Liver (tissue), 9 donors: ENCODE data around the gene BCAR3. TPM values are rescaled to one million over a fixed set of nuclear protein-coding genes. Genes with fewer than 3 reads are reported as not detected.
A peak's percentile ranks its signal among the peaks of the same experiment; 100 is the strongest.

Experiments
- DNase-seq: peaks from one replicate; pipeline ENCODE4 v3.0.0-alpha.2; 2017; ENCODE audit warnings: low spot score
- H3K27ac ChIP-seq, 2 donors: one replicate each; pipeline ENCODE4 v1.7.0; 2013; ENCODE audit warnings: inconsistent platforms in 2 of 2, low read length in 2 of 2, control low read depth in 1 of 2, low read depth in 1 of 2, mild to moderate bottlenecking in 1 of 2
- H3K27me3 ChIP-seq, 4 donors: one replicate each; pipeline versions ENCODE4 v1.6.1 to v1.7.0; 2013; ENCODE audit warnings: low read length in 3 of 4, inconsistent platforms in 1 of 4, mild to moderate bottlenecking in 1 of 4, moderate library complexity in 1 of 4; ENCODE audit not compliant: control insufficient read depth in 4 of 4, insufficient read depth in 4 of 4
- H3K36me3 ChIP-seq, 4 donors: one replicate each; pipeline versions ENCODE4 v1.6.1 to v1.7.0; 2013; ENCODE audit warnings: low read length in 3 of 4, mild to moderate bottlenecking in 3 of 4, low read depth in 1 of 4, moderate library complexity in 1 of 4; ENCODE audit not compliant: control insufficient read depth in 4 of 4, insufficient read depth in 3 of 4
- H3K4me1 ChIP-seq, 4 donors: one replicate each; pipeline versions ENCODE4 v1.6.1 to v1.7.0; 2013; ENCODE audit warnings: low read length in 3 of 4, mild to moderate bottlenecking in 3 of 4, moderate library complexity in 1 of 4; ENCODE audit not compliant: control insufficient read depth in 4 of 4, insufficient read depth in 4 of 4
- H3K4me3 ChIP-seq, 3 donors: one replicate each; pipeline versions ENCODE4 v1.6.1 to v1.7.0; 2013; ENCODE audit warnings: low read length in 3 of 3, control low read depth in 1 of 3, low read depth in 1 of 3, mild to moderate bottlenecking in 1 of 3
- H3K9ac ChIP-seq, 2 donors: one replicate each; pipeline ENCODE4 v1.7.0; 2013; ENCODE audit warnings: low read length in 2 of 2, mild to moderate bottlenecking in 2 of 2, moderate library complexity in 2 of 2, control low read depth in 1 of 2, low read depth in 1 of 2
- H3K9me3 ChIP-seq, 4 donors: one replicate each; pipeline versions ENCODE4 v1.6.1 to v1.7.0; 2013; ENCODE audit warnings: low read length in 3 of 4; ENCODE audit not compliant: control insufficient read depth in 4 of 4
- ATF3 ChIP-seq: IDR thresholded peaks from 2 replicates; pipeline ENCODE4 v1.6.1; 2016; ENCODE audit warnings: antibody characterized with exemption
- CTCF ChIP-seq: fragments of 150-350 bp; IDR thresholded peaks from 2 replicates; pipeline ENCODE4 v1.5.1; 2017; ENCODE audit warnings: improper control_type of control experiment, low read depth, low read length; ENCODE audit not compliant: missing input control
- FOXA1 ChIP-seq: IDR thresholded peaks from 2 replicates; pipeline ENCODE4 v1.6.1; 2016; ENCODE audit warnings: antibody characterized with exemption
- FOXA2 ChIP-seq: IDR thresholded peaks from 2 replicates; pipeline ENCODE4 v1.6.1; 2016; ENCODE audit warnings: antibody characterized with exemption
- GABPA ChIP-seq, 2 donors: IDR thresholded peaks in 1 of 2; conservative IDR thresholded peaks in 1 of 2; 2 replicates each; pipeline ENCODE4 v1.6.1; 2016; ENCODE audit warnings: antibody characterized with exemption in 2 of 2, mild to moderate bottlenecking in 1 of 2, moderate library complexity in 1 of 2
- HNF4A ChIP-seq, 2 donors: conservative IDR thresholded peaks; 2 replicates each; pipeline ENCODE4 v1.6.1; 2016; ENCODE audit warnings: antibody characterized with exemption in 2 of 2, mild to moderate bottlenecking in 2 of 2
- HNF4G ChIP-seq: IDR thresholded peaks from 2 replicates; pipeline ENCODE4 v1.6.1; 2016; ENCODE audit warnings: antibody characterized with exemption
- JUND ChIP-seq, 2 donors: IDR thresholded peaks; 2 replicates each; pipeline ENCODE4 v1.6.1; 2016; ENCODE audit warnings: antibody characterized with exemption in 2 of 2
- NR2F2 ChIP-seq: IDR thresholded peaks from 2 replicates; pipeline ENCODE4 v1.6.1; 2016; ENCODE audit warnings: antibody characterized with exemption
- RAD21 ChIP-seq, 2 donors: IDR thresholded peaks; 2 replicates each; pipeline ENCODE4 v1.6.1; 2016; ENCODE audit warnings: antibody characterized with exemption in 2 of 2, mild to moderate bottlenecking in 2 of 2
- RXRA ChIP-seq, 2 donors: IDR thresholded peaks; 2 replicates each; pipeline ENCODE4 v1.6.1; 2017 to 2018; ENCODE audit warnings: antibody characterized with exemption in 2 of 2, mild to moderate bottlenecking in 1 of 2
- SP1 ChIP-seq: IDR thresholded peaks from 2 replicates; pipeline ENCODE4 v1.6.1; 2018; ENCODE audit warnings: antibody characterized with exemption, mild to moderate bottlenecking
- TAF1 ChIP-seq: conservative IDR thresholded peaks from 2 replicates; pipeline ENCODE4 v1.6.1; 2016; ENCODE audit warnings: antibody characterized with exemption, mild to moderate bottlenecking
- YY1 ChIP-seq: IDR thresholded peaks from 2 replicates; pipeline ENCODE4 v1.6.1; 2016; ENCODE audit warnings: antibody characterized with exemption, mild to moderate bottlenecking
- WGBS: extraction: QIAGEN DNeasy Blood & Tissue Kit; methylation state at CpG from one replicate; pipeline ENCODE4 v1.1.7; 2013; 5-methylcytosine and 5-hydroxymethylcytosine counted together
- polyA plus RNA-seq, 2 donors: library from polyadenylated mRNA; stranded (reverse) in 1 of 2; unstranded in 1 of 2; fragments of 200-250 nt in 1 of 2; fragments of >200 nt in 1 of 2; fragmentation: Nextera tagmentation in 1 of 2; extraction: Ambion mirVana in 1 of 2; gene quantifications; one replicate each; pipeline versions ENCODE4 v1.2.1 to v1.2.3, GENCODE V29; 2013 to 2015
- total RNA-seq, 2 donors: library from RNA; depleted of rRNA; stranded (reverse); fragments of >200 nt; gene quantifications; one replicate each; pipeline ENCODE4 v1.2.3, GENCODE V29; 2014
- TF ChIP-seq, protein P1 (sequence below): IDR thresholded peaks from 2 replicates; pipeline ENCODE4 v1.6.1; 2016; ENCODE audit warnings: antibody characterized with exemption, mild to moderate bottlenecking
- TF ChIP-seq, protein P2 (sequence below): IDR thresholded peaks from 2 replicates; pipeline ENCODE4 v1.6.1; 2016; ENCODE audit warnings: antibody characterized with exemption
- TF ChIP-seq, protein P3 (sequence below): IDR thresholded peaks from 2 replicates; pipeline ENCODE4 v1.6.1; 2016; ENCODE audit warnings: antibody characterized with exemption
- donor health status: healthy.
- donor health status: healthy.
- donor health status: healthy.
- donor health status: healthy.
- donor health status: healthy.

The BCAR3 gene
- total and polyA plus RNA-seq, 4 donors = 2.8 to 10.3 (median 7.7) TPM

DNA sequence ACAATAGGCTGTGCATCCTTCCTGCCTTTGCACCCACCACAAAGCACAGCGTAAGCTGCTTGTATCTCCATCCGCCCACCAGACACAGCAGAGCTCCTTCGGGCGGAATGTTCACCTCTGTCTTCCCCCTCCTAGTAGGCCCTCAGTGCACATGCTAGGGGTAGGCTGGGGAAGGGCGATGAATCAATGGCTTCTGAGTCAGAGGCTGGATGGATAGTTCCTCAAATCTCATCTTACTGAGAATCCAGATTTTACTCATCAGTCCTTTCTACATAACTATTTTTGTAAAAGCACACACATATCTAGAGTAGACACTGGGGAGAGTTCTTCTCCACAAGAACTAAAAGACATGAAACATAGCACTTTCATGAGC, 73.8 kb downstream of the BCAR3 start:
- H3K27me3 ChIP-seq = no peaks in the 10 kb centered on the region
- TF ChIP-seq HNF4A (conservative IDR thresholded peaks at IDR 0.05) (no peak), CTCF (no peak), RXRA (IDR thresholded peaks at IDR 0.05) (no peak), NR2F2 (no peak), GABPA (IDR thresholded peaks at IDR 0.05 in 1 of 2, conservative IDR thresholded peaks at IDR 0.05 in 1 of 2) (no peak), SP1 (no peak), HNF4G (no peak), FOXA1 (no peak), JUND (IDR thresholded peaks at IDR 0.05) (no peak), RAD21 (IDR thresholded peaks at IDR 0.05) (no peak), FOXA2 (no peak)
- TF ChIP-seq, protein P1, sequence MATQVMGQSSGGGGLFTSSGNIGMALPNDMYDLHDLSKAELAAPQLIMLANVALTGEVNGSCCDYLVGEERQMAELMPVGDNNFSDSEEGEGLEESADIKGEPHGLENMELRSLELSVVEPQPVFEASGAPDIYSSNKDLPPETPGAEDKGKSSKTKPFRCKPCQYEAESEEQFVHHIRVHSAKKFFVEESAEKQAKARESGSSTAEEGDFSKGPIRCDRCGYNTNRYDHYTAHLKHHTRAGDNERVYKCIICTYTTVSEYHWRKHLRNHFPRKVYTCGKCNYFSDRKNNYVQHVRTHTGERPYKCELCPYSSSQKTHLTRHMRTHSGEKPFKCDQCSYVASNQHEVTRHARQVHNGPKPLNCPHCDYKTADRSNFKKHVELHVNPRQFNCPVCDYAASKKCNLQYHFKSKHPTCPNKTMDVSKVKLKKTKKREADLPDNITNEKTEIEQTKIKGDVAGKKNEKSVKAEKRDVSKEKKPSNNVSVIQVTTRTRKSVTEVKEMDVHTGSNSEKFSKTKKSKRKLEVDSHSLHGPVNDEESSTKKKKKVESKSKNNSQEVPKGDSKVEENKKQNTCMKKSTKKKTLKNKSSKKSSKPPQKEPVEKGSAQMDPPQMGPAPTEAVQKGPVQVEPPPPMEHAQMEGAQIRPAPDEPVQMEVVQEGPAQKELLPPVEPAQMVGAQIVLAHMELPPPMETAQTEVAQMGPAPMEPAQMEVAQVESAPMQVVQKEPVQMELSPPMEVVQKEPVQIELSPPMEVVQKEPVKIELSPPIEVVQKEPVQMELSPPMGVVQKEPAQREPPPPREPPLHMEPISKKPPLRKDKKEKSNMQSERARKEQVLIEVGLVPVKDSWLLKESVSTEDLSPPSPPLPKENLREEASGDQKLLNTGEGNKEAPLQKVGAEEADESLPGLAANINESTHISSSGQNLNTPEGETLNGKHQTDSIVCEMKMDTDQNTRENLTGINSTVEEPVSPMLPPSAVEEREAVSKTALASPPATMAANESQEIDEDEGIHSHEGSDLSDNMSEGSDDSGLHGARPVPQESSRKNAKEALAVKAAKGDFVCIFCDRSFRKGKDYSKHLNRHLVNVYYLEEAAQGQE = no peak
- TF ChIP-seq, protein P2, sequence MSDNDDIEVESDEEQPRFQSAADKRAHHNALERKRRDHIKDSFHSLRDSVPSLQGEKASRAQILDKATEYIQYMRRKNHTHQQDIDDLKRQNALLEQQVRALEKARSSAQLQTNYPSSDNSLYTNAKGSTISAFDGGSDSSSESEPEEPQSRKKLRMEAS = no peak
- TF ChIP-seq, protein P3, sequence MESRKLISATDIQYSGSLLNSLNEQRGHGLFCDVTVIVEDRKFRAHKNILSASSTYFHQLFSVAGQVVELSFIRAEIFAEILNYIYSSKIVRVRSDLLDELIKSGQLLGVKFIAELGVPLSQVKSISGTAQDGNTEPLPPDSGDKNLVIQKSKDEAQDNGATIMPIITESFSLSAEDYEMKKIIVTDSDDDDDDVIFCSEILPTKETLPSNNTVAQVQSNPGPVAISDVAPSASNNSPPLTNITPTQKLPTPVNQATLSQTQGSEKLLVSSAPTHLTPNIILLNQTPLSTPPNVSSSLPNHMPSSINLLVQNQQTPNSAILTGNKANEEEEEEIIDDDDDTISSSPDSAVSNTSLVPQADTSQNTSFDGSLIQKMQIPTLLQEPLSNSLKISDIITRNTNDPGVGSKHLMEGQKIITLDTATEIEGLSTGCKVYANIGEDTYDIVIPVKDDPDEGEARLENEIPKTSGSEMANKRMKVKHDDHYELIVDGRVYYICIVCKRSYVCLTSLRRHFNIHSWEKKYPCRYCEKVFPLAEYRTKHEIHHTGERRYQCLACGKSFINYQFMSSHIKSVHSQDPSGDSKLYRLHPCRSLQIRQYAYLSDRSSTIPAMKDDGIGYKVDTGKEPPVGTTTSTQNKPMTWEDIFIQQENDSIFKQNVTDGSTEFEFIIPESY = no peak
- WGBS = 83% methylated on average over 5 of the region's 5 CpGs
- DNase-seq = no peak
- H3K36me3 ChIP-seq = no peaks in the 10 kb centered on the region
- peaks cover 0 to 36% (median 10%) of the 10 kb centered on the region in 4 donors for H3K4me1 ChIP-seq
- no peaks in the 10 kb centered on the region for H3K9me3 ChIP-seq
- H3K9ac ChIP-seq = no peak overlapping the region
- H3K27ac ChIP-seq = peak overlapping the region; percentile 23 to 45
- H3K4me3 ChIP-seq = no peak overlapping the region

DNA sequence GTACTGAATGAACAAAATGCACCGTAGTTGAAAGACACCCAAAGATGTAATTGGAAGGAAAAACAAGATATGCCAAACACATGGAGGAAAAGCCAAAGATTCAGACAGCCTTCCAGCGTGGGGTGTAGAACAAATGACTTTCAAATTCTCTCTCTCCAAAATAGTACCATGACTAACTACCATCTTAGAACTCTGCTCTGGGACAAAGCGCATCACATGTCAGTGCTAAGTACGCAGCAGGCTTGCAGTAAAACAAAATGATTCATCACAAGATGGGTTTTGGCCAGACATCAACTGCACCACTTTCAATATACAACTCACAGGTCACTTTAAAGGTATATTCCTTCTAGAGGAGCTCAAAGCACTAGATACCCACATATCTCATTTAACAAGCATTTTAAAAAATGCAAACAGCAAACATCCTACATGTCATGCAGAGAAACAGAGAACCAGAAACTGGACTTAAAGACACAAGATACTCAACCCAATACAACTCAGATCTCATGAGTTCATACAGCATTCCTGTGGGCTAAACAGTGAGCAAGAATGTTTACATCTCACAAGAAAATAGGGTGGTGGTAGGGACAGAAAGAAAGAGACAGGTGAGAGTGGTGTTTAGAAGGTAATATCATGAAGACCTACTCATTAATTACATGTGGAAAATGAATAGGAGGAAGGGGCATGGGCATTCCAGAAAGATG, 75.7 kb downstream of the BCAR3 start:
- no peaks in the 10 kb centered on the region for H3K27me3 ChIP-seq
- no peaks in the 10 kb centered on the region for H3K9me3 ChIP-seq
- no peak for DNase-seq
- H3K36me3 ChIP-seq = peaks cover 0 to 3% (median 0%) of the 10 kb centered on the region in 4 donors
- H3K4me1 ChIP-seq = peaks cover 0 to 30% (median 3%) of the 10 kb centered on the region in 4 donors
- WGBS = 91% methylated on average over 4 of the region's 4 CpGs
- no peak overlapping the region for H3K4me3 ChIP-seq
- H3K27ac ChIP-seq = no peak overlapping the region
- H3K9ac ChIP-seq = no peak overlapping the region
- TF ChIP-seq FOXA2 (no peak), TAF1 (no peak), HNF4A (conservative IDR thresholded peaks at IDR 0.05) (no peak), HNF4G (no peak), YY1 (no peak), FOXA1 (no peak), ATF3 (no peak), RAD21 (IDR thresholded peaks at IDR 0.05) (no peak), NR2F2 (no peak), JUND (IDR thresholded peaks at IDR 0.05) (no peak)
- TF ChIP-seq, protein P2 = no peak
- TF ChIP-seq, protein P1 = no peak
- TF ChIP-seq, protein P3 = no peak
